GM20431 (cell line): ENCODE data around the gene ZNG1E.
"Not testable (repeated sequence)": the region's sequence is repeated elsewhere in the genome, so short reads cannot be mapped to it uniquely, and the experiment has no call there.

Experiments
- in situ Hi-C: fragments of 300-500 bp; cut with MseI, MboI; formaldehyde crosslinking; loops from one replicate; pipeline ENCODE4 v1.15.0; 2020; ENCODE audit warnings: low sequenced_read_pairs; ENCODE audit not compliant: unreplicated experiment

The ZNG1E gene

DNA sequence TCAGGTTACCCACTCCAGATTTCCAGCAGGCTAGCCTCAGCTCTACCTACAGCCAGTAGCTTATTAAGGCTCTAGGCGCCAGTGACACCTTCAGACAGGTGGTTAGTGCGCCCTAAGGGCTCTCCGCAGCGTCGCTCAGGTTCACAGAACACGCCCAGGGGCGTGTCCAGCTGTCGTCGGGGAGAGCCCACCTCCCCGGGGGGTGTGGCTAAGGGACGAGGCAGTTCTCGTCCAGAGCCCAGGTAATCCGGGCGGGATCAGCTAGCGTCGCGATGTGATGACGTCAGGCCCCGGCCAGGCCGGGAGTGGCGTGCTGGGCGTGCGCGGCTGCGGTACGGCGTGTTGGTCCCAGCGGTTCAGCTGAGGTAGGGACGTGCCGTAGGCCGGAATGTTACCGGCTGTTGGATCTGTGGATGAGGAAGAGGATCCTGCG, at the start of gene ZNG1E:
TSS of gene ZNG1E (plus strand) at position 340 of the 433 bp plus-strand sequence. CDS start at position 389, 49 bp downstream.
- in situ Hi-C loops, result not testable (repeated sequence)

DNA sequence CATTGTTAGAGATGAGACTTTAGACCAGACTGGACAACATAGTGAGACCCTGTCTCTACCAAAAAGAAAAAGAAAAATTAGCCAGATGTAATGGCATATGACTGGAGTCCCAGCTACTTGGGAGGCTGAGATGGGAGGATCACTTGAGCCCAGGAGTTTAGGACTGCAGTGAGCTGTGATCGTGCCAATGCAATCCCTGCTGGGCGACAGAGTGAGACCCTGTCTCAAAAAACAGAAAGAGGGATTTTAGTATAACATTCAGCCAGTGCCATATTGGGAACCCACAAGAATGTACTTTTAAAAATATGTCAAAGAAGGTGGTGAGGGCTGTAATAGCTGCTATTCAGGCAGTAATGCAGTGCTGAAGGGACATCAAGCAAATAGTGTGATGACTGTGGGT, 2.1 kb upstream of the ZNG1E start:
- in situ Hi-C loops, result not testable (repeated sequence)

DNA sequence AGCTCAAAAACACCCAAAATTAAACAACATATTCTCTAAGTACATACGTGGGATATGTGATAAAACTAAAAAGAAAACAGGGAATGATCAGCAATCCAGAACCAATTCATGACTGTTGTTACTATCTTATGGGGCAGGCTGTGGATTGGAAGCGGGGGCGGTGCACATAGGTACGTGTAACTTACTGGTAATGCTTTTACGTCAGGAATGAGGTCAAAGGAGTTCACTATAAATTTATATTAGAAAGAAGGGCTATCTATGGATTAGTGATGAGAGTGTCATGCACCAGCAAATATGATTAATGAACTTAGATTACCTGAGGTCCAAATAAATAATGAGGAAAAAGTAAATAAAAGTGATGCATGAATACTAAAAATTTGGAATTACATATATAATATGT, 710 bp upstream of the ZNG1E start:
- in situ Hi-C loops, result not testable (repeated sequence)

DNA sequence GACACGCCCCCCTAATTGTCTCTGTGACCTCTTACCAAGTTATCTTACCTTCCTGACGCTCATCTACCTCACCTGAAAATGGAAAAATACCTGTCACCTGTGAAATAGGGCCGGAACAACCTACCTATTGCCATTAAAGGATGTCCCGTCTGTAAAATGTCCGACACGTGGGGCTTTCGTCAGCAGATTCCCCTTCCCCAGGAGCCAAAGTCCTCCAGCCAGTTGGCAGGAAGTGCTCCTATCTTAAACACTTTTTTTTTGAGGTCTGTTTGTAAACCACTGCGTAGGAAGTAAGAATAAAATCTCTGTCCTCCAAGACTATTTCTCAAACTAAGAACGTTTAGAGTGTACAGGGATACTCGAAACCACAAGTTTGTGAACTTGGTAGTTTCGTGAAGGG, 661 bp downstream of the ZNG1E start:
- in situ Hi-C loops, result not testable (repeated sequence)

DNA sequence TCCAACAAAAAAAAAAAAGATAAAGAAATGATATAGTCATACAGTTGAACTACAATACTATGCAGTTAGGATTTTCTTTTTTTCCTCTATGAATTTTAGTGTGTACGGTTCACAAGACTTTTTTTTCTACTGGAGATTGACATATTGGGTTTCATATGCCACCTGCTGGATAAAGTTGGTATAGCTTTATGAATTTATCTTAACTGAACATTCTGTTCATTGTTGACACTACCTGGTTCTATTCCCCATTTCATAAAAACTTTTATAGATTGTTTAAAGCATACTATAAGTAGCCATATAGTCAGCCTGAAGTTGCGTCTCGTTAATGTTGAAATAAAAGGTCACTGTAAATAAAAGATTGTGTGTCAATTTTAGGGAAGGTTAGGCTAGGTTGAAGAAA, 2.8 kb downstream of the ZNG1E start:
- in situ Hi-C loops, result not testable (repeated sequence)

DNA sequence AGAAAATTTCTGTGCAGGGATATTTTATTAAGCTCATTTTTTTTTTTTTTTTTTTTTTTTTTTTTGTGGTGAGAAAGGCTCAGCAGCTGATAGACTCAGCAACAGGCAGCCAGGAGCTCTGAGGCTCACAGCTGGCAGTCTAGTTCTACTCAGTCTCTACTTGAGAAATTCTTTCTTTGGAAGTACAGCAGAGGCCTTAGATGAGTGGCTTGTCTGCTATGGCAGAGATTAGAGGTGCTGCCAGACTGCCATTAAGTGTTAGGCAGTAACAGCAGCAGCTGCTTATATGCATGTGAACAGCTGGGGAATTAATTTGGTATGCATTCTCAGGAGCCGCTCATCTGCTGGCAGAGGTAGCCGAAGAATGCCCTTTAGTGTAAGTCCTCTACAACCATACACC, 27.8 kb downstream of the ZNG1E start:
- in situ Hi-C loops, result not testable (repeated sequence)

DNA sequence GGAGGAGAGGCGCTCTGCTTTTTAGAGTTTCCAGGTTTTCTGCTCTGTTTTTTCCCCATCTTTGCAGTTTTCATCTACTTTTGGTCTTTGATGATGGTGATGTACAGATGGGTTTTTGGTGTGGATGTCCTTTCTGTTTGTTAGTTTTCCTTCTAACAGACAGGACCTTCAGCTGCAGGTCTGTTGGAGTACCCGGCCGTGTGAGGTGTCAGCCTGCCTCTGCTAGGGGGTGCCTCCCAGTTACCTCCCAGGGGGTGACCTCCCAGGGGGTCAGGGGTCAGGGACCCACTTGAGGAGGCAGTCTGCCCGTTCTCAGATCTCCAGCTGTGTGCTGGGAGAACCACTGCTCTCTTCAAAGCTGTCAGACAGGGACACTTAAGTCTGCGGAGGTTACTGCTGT, 38.7 kb downstream of the ZNG1E start:
- in situ Hi-C loops, result not testable (repeated sequence)

DNA sequence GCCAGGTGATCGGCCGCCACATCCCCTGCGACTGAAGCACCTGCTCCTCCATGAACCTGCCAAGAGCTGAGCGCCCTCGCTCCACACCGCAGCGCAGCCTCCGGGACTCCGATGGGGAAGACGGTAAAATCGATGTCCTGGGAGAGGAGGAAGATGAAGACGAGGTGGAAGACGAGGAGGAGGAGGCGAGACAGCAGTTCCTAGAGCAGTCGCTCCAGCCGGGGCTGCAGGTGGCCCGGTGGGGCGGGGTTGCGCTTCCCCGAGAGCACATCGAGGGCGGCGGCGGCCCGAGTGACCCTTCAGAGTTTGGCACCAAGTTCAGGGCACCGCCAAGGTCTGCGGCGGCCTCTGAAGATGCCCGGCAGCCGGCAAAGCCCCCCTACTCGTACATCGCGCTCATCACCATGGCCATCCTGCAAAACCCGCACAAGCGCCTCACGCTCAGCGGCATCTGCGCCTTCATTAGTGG, 61.4 kb downstream of the ZNG1E start, which contains the start of gene FOXD4L4:
TSS of gene FOXD4L4 (plus strand) at position 51 of the 469 bp plus-strand sequence. CDS start at position 51, 0 bp downstream.
- in situ Hi-C loops, result not testable (repeated sequence)

DNA sequence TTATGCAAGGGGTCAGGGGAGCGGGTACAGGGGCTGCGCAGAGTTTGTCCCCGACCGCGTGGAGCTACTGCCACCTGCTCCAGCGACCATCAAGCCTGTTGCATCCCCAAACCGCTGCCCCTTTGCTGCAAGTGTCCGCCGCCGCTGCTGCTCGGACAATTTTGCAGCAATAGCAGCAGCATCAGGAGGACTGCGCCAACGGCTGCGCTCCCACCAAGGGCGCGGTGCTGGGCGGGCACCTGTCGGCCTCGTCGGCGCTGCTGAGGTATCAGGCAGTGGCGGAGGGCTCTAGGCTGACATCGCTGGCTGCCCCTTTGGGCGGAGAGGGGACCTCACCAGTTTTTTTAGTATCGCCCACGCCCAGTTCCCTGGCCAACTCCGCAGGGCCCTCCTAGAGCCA, 62.4 kb downstream of the ZNG1E start:
- in situ Hi-C loops, result not testable (repeated sequence)
